NCI-H460 (cell line): ENCODE measurements around the gene PGM5. TPM values are rescaled to one million over a fixed set of nuclear protein-coding genes. Genes with fewer than 3 reads are reported as not detected.

Experiments used
- DNase-seq: peaks from one replicate; pipeline ENCODE4 v3.0.0-alpha.2; 2016; ENCODE audit warnings: low read depth; ENCODE audit errors: extremely low read depth
- total RNA-seq: library from RNA; depleted of rRNA; stranded (reverse); fragments of >200 nt; shearing (Covaris generic); gene quantifications from 2 replicates; pipeline ENCODE4 v1.2.3, GENCODE V29; 2014; rRNA removed

PGM5 gene
- total RNA-seq, 1 experiment from 2014 or later: 0.07 TPM

DNA sequence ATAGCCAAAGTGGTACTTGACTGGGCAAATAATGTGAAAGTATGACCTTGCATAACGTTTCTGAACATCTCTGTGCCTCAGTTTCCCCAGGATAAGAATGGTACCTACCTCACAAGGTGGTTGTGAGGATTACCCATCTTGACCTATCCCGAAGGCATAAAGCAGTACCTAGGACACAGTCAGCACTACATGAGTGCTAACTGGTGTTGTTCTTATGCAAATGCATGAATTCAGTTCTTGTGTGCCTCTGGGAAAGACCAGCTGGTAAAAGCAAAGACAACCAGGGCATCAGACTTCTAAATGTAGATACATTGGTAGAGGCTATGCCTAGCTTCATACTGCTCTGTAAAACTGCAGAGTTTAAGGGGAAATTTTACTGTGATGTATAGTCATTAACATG lies 206.1 kb downstream of the PGM5 start:
- DNase-seq: no peak

DNA sequence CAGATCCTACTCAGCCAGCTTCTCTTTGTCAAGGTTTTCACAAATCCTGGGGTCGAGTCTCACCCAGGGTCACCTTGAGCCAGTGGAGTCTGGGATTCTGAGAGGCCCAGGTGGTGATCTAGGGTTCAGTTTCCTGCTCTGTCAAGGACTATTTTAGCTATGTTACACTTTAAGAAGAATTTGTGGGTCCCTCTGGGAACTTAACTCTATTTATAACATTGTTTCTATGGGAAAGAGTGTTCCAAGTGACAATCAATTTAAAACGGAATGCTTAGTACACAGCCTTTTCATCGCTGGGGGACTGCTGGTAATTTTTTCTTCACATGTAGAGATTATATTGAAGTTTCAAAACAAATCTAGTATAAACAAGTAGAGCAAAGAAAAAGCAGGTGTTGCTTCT lies 211.2 kb downstream of the PGM5 start:
- no peak for DNase-seq

DNA sequence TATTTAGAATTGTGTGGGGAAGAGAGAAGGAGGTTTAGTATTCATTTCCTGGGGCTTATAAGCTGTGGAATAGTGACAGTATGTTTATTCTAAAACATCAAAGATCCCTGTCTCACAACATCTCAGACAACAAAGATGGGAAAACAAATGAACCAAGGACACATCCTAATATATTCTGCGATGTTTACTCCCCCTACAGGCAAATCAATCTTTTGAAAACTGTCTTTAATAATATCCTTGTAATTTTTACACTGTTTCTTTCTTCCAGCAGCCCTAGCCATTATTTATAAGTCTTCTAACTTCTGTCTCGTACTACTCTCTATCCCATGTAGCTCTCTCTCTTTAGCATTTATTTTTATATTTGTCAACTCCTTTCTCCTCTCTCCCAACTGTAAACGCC lies 217.7 kb downstream of the PGM5 start:
- DNase-seq: no peak

DNA sequence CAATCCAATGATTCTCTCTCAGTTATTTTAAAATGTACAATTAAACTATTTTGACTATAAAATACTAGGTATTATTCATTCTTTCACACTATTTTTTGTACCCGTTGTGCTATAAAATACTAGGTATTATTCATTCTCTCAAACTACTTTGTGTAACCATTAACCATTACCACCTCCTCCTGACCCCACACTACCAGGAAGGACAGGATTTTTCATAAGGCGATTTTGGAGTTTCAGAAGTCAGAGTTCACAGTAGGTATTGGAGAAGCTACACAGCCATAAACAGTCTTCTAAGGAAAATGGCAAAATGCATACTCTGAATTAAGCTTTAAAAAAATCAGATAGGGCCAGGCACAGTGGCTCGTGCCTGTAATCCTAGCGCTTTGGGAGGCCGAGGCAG lies 219.4 kb downstream of the PGM5 start:
- no peak for DNase-seq

DNA sequence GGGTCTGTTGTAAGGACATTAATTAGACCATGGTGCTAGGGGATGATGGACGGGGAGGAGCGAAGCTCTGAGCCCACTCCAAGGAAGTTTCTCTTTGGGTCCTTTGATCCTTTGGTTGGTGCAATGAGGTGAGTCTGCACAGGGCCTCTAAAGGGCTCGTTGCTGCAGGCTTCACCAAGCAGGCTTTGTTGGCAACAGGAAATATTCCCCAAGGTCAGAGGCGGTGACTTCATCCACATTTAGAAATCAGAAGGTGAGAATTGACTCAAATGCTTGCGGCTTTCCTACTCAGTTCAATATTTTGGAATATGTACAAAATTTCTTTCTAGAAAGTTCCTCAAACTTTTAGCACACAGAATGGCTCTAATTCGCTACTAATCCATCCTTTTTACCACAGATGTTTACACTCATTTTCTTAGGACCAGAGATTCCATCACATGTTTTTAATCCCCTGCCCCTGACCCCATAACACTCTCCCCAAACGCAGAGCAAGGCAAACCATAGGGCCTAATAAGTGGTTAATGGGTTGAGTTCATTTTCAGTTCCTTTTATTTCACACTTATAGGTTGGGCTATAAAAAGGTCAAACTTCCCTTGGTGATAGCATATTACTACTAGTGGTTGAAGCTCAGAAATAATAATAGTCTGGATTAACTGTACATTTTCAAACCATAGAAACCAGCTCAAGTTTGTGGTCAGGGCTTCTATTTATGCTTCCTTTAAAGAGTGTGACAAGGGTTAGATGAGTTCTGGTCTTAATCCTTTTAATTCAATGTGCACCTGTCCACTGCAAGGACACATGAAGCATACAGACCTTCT lies 221.6 kb downstream of the PGM5 start:
- no peak for DNase-seq

Other genes with a start within 250 kb of the PGM5 start
- 50.9 and 54.8 TPM in 2 replicates for gene ZNG1C, start 114.6 kb upstream of the PGM5 start, total RNA-seq
- gene FOXD4L3, start 53.7 kb upstream of the PGM5 start, total RNA-seq: not detected in 2 replicates
- not detected in 2 replicates for gene TMEM252, start 184.3 kb downstream of the PGM5 start, total RNA-seq